HFF-Myc (cell line): ENCODE results near the gene MDFIC.

Experiments
- DNase-seq: peaks from one replicate; pipeline ENCODE4 v3.0.0-alpha.2; 2011; ENCODE audit warnings: low read depth; ENCODE audit errors: extremely low read depth
- H3K4me3 ChIP-seq: replicated peaks from 2 replicates; pipeline ENCODE4 v1.5.1; 2011; ENCODE audit warnings: low read depth, mild to moderate bottlenecking, control low read depth, low read length
- CTCF ChIP-seq: IDR thresholded peaks from 2 replicates; pipeline ENCODE4 v1.5.1; 2012; ENCODE audit warnings: mild to moderate bottlenecking, low read depth, low read length, control low read depth; ENCODE audit errors: missing control alignments

Gene MDFIC

GRCh38 chr7:114938785-114939184 is 16.9 kb downstream of the MDFIC start:
- no peak for TF ChIP-seq CTCF
- no peak for DNase-seq
- H3K4me3 ChIP-seq: no peak overlapping the region

GRCh38 chr7:114939484-114940097 is 17.7 kb downstream of the MDFIC start:
- H3K4me3 ChIP-seq: no peak overlapping the region

GRCh38 chr7:114940220-114940619 is 18.3 kb downstream of the MDFIC start:
- DNase-seq: no peak
- no peak overlapping the region for H3K4me3 ChIP-seq
- no peak for TF ChIP-seq CTCF

More at GRCh38 chr7:114939484-114940097, 17.7 kb downstream of the MDFIC start:
- no peak for DNase-seq
- TF ChIP-seq CTCF: no peak

- TF ChIP-seq CTCF: no peak
- no peak for DNase-seq
- no peak overlapping the region for H3K4me3 ChIP-seq
Measured at GRCh38 chr7:114941692-114942091, 19.8 kb downstream of the MDFIC start.

GRCh38 chr7:114942446-114943175 is 20.7 kb downstream of the MDFIC start:
- no peak overlapping the region for H3K4me3 ChIP-seq
- DNase-seq: no peak
- no peak for TF ChIP-seq CTCF

GRCh38 chr7:114943530-114943929 is 21.6 kb downstream of the MDFIC start:
- H3K4me3 ChIP-seq: no peak overlapping the region
- TF ChIP-seq CTCF: no peak

More at GRCh38 chr7:114943530-114943929, 21.6 kb downstream of the MDFIC start:
- no peak for DNase-seq
